Mucosa of rectum (tissue), 2 donors: Measurements from ENCODE around the gene PLA1A.
"Not testable (repeated sequence)": the region's sequence is repeated elsewhere in the genome, so short reads cannot be mapped to it uniquely, and the experiment has no call there.

Experiments
- H3K27ac ChIP-seq, 2 donors: one replicate each; pipeline ENCODE4 v1.7.0; 2013; ENCODE audit warnings: inconsistent platforms in 2 of 2, low read depth in 2 of 2, low read length in 2 of 2
- H3K27me3 ChIP-seq, 2 donors: one replicate each; pipeline ENCODE4 v1.7.0; 2013; ENCODE audit warnings: low read length in 2 of 2; ENCODE audit not compliant: control insufficient read depth in 2 of 2, insufficient read depth in 2 of 2
- H3K36me3 ChIP-seq, 2 donors: one replicate each; pipeline ENCODE4 v1.7.0; 2013; ENCODE audit warnings: low read length in 2 of 2; ENCODE audit not compliant: control insufficient read depth in 2 of 2, insufficient read depth in 2 of 2
- H3K4me1 ChIP-seq, 2 donors: one replicate each; pipeline ENCODE4 v1.7.0; 2013; ENCODE audit warnings: low read length in 2 of 2, mild to moderate bottlenecking in 1 of 2; ENCODE audit not compliant: control insufficient read depth in 2 of 2, insufficient read depth in 2 of 2
- H3K4me3 ChIP-seq, 2 donors: one replicate each; pipeline ENCODE4 v1.7.0; 2013; ENCODE audit warnings: low read length in 2 of 2
- H3K9ac ChIP-seq, 2 donors: one replicate each; pipeline ENCODE4 v1.7.0; 2013; ENCODE audit warnings: low read length in 2 of 2, low read depth in 1 of 2, mild to moderate bottlenecking in 1 of 2
- H3K9me3 ChIP-seq, 2 donors: one replicate each; pipeline ENCODE4 v1.7.0; 2013; ENCODE audit warnings: low read length in 2 of 2; ENCODE audit not compliant: control insufficient read depth in 2 of 2
- donor health status: healthy.
- donor health status: Normal muscosa, but diverticular disease.

Gene PLA1A

DNA sequence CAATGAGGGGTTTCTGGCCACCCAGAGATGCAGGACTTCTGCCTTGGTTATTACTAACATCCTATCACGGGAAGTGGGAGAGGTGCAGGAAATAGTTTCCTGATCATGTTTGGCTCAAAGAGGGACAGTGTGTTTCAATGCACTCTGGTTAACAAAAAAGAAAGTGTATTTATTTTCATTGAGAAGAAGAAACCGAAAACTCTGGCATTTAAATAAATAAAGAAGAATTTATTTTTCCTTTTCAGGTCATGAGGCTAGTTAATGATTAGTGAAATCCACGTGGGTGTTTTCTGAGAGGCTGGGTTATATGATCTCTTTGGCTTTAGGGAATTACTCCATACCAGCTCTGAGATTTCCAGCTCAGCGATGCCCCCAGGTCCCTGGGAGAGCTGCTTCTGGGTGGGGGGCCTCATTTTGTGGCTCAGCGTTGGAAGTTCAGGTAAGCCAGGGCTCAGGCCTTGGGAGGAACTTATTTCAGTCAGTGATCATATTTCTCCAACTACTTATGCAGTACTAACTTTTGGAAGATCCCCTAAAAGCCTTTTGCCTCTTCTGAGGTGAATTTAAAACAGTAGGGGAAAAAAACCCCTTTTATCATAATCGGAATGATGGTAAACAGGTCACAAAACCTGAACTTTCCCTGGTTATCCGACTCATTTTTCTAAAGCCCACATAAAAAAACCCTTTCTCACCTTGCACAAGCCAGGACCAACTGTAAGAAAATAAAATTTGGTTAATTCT, at the start of gene PLA1A:
TSS of gene PLA1A (plus strand) at position 338 of the 741 bp plus-strand sequence. CDS start at position 367, 29 bp downstream.
- H3K4me3 ChIP-seq: no peak within 1 kb of the TSS
- H3K27ac ChIP-seq: no peak within 1 kb of the TSS

GRCh38 chr3:119548341-119548740, 49.3 kb upstream of the PLA1A start:
- H3K27me3 ChIP-seq: no peaks in the 10 kb centered on the region
- H3K9me3 ChIP-seq: no peaks in the 10 kb centered on the region
- H3K4me3 ChIP-seq: no peak overlapping the region
- no peaks in the 10 kb centered on the region for H3K36me3 ChIP-seq
- no peak overlapping the region for H3K27ac ChIP-seq
- no peak overlapping the region for H3K9ac ChIP-seq
- no peaks in the 10 kb centered on the region for H3K4me1 ChIP-seq

More for the DNA sequence above, at the start of gene PLA1A:
- H3K4me1 ChIP-seq: peaks cover 0 to 3% of the 10 kb centered on the region in 2 donors
- H3K27me3 ChIP-seq: no peaks in the 10 kb centered on the region
- H3K9ac ChIP-seq: no peak within 1 kb of the TSS
- no peaks in the 10 kb centered on the region for H3K9me3 ChIP-seq
- no peaks in the 10 kb centered on the region for H3K36me3 ChIP-seq

- no peaks in the 10 kb centered on the region for H3K27me3 ChIP-seq
- no peaks in the 10 kb centered on the region for H3K4me1 ChIP-seq
- H3K36me3 ChIP-seq: no peaks in the 10 kb centered on the region
Measured at GRCh38 chr3:119550192-119550910, 47.3 kb upstream of the PLA1A start.

DNA sequence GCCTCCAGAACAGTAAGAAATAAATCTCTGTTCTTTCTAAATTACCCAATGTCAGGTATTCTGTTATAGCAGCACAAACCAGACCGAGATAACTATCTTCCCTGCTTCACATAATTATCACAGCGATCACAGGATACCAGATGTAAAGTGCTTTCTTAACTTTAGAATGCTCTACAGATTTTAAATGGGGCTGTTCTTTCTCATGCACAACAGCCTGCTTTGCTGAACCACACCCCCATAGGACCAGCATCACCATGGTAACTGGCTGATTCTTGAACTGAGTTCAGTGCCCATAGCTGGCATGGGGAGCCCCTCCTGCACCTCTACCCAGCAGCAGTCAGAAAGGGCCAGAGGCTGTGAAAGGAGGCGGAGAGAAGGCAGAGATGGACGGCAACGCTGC, 46.1 kb upstream of the PLA1A start:
- no peaks in the 10 kb centered on the region for H3K9me3 ChIP-seq
- H3K4me1 ChIP-seq: no peaks in the 10 kb centered on the region
- no peak overlapping the region for H3K27ac ChIP-seq
- H3K9ac ChIP-seq: no peak overlapping the region
- H3K4me3 ChIP-seq: no peak overlapping the region
- no peaks in the 10 kb centered on the region for H3K27me3 ChIP-seq
- no peaks in the 10 kb centered on the region for H3K36me3 ChIP-seq

More at GRCh38 chr3:119550192-119550910, 47.3 kb upstream of the PLA1A start:
- Histone ChIP-seq H3K9me3 (no peaks in the 10 kb centered on the region), H3K4me3 (no peak overlapping the region), H3K9ac (no peak overlapping the region), H3K27ac (no peak overlapping the region)

DNA sequence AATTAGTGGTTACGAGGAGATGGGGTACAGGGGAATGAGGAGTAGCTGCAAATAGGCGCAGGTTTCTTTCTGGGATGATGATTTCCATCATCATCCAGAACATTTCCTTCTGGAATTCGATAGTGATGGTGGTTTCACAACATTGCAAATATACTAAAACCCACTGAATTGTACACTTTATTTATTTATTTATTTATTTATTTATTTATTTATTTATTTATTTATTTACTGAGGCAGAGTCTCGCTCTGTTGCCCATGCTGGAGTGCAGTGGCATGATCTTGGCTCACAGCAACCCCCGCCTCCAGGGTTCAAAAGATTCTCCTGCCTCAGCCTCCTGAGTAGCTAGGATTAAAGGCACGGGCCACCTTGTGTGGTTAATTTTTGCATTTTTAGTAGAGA, 44.8 kb upstream of the PLA1A start:
- not testable (repeated sequence) for H3K4me3 ChIP-seq, H3K9me3 ChIP-seq, H3K27me3 ChIP-seq, H3K27ac ChIP-seq, H3K4me1 ChIP-seq, H3K9ac ChIP-seq, H3K36me3 ChIP-seq

GRCh38 chr3:119553823-119554415, 43.8 kb upstream of the PLA1A start:
- Histone ChIP-seq H3K36me3 (no peaks in the 10 kb centered on the region), H3K27me3 (no peaks in the 10 kb centered on the region), H3K4me1 (no peaks in the 10 kb centered on the region), H3K4me3 (no peak overlapping the region), H3K9ac (no peak overlapping the region), H3K27ac (no peak overlapping the region), H3K9me3 (no peaks in the 10 kb centered on the region)

GRCh38 chr3:119555309-119555735, 42.4 kb upstream of the PLA1A start:
- no peaks in the 10 kb centered on the region for H3K36me3 ChIP-seq
- no peak overlapping the region for H3K27ac ChIP-seq

DNA sequence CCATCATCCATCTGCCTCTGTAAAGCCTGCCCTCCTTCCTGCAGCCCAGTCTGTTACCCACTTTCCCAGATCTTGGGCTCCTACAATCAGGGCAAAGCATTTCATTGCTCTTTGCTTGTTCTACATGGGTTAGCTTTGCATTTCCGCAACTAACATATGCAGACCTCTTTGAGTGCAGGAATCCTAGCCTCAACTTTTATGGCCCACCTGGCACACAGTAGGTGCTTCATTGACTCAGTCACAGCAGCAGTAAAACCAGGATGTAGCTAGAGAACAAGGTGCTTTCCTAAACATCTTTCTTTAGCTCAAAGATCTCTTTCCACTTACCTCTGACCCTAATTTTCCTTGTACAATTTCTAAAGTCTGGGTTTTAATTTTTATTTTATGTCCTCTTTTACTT, 41.8 kb upstream of the PLA1A start:
- Histone ChIP-seq H3K9ac (no peak overlapping the region), H3K4me1 (no peaks in the 10 kb centered on the region), H3K27ac (no peak overlapping the region), H3K9me3 (no peaks in the 10 kb centered on the region), H3K36me3 (no peaks in the 10 kb centered on the region), H3K27me3 (no peaks in the 10 kb centered on the region), H3K4me3 (no peak overlapping the region)

More at GRCh38 chr3:119555309-119555735, 42.4 kb upstream of the PLA1A start:
- H3K27me3 ChIP-seq: no peaks in the 10 kb centered on the region
- H3K4me3 ChIP-seq: no peak overlapping the region
- H3K9me3 ChIP-seq: no peaks in the 10 kb centered on the region
- H3K9ac ChIP-seq: no peak overlapping the region
- H3K4me1 ChIP-seq: no peaks in the 10 kb centered on the region

DNA sequence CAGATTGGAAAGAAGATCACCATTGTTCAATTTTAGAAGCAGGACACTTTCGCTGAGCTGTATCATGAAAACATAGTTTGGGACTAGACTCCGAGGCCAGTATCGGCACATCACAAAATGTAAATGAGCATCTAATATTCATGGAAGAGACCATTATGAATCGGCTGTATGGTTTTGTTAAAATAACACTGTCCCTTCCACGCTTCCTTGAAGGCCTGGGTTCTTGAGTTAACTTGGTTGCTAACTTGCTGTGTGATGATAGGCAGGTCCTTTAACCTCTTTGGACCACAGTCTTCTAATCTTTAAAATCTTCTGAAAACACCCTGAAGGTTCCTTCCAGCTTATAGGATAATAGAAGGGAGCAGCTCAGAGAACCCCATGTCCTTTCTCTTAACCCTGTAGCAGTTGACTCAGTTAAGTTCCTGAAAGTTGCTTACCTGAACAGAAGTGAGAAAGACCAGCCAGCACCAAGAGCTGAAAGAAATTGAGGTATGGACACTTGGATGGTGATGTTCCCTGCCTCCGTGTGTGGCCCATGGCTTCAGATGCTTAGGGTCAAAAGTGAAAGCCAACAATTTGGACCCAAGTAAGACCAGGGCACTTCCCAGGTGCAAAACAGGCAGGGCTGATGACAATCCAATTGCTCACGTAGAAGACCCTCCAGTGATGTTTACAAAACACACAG, 40.4 kb upstream of the PLA1A start:
- Histone ChIP-seq H3K4me3 (no peak overlapping the region), H3K9ac (no peak overlapping the region), H3K27ac (no peak overlapping the region), H3K27me3 (no peaks in the 10 kb centered on the region), H3K9me3 (no peaks in the 10 kb centered on the region), H3K36me3 (no peaks in the 10 kb centered on the region), H3K4me1 (no peaks in the 10 kb centered on the region)

DNA sequence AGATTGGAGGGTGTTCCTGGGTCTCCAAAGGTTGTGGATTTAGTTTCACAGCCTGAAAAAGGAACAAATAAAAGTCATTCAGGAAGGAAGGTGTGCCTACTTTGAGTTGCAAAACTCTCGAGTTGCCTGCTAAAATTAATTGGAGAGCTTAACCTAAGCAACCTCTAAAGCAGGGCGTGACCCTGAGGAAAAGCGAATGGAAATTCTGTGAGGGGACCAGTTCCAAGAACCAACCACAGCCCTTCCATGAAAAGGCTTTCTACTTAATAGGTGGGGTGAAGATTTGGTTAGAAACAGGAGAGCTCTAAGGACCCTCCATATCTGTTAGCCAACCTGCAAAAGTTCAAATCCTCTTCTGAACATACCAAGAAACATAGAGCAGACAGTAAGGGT, 39.8 kb upstream of the PLA1A start:
- no peaks in the 10 kb centered on the region for H3K27me3 ChIP-seq
- H3K9ac ChIP-seq: no peak overlapping the region
- no peaks in the 10 kb centered on the region for H3K4me1 ChIP-seq

More for the DNA sequence above, 39.8 kb upstream of the PLA1A start:
- H3K36me3 ChIP-seq: no peaks in the 10 kb centered on the region
- no peak overlapping the region for H3K27ac ChIP-seq
- H3K9me3 ChIP-seq: no peaks in the 10 kb centered on the region
- no peak overlapping the region for H3K4me3 ChIP-seq
